ENCODE results near the gene ZNF554. TPM values are rescaled to one million over a fixed set of nuclear protein-coding genes. Genes with fewer than 3 reads are reported as not detected.

Gene ZNF554
- total RNA-seq, 4 donors from 2014 or later = 2.3 to 9.8 (median 5.6) TPM

GRCh38 chr19:2774953-2775555, 44.6 kb upstream of the ZNF554 start:
- TF ChIP-seq POLR2AphosphoS5 (IDR thresholded peaks at IDR 0.05) = no peak
- TF ChIP-seq POLR2A (IDR thresholded peaks at IDR 0.05) = no peak
- no peak for TF ChIP-seq CTCF (IDR thresholded peaks at IDR 0.05)
- no peak for TF ChIP-seq EP300 (IDR thresholded peaks at IDR 0.05)
- peaks cover 23% of the 10 kb centered on the region for H3K4me1 ChIP-seq
- H3K4me3 ChIP-seq = peak overlapping the region; percentile 27
- no peaks in the 10 kb centered on the region for H3K9me3 ChIP-seq
- peaks cover 15% of the 10 kb centered on the region for H3K36me3 ChIP-seq
- H3K27me3 ChIP-seq = no peaks in the 10 kb centered on the region
- no peak for DNase-seq (ENCODE audit: low spot score in 2 of 2)
- peak overlapping the region; percentile 71 for H3K27ac ChIP-seq
- 76% methylated on average over 7 of the region's 24 CpGs for whole genome bisulfite sequencing

- Histone ChIP-seq H3K4me3 (peak overlapping the region; percentile 27), H3K36me3 (peaks cover 15% of the 10 kb centered on the region), H3K9me3 (no peaks in the 10 kb centered on the region), H3K4me1 (peaks cover 24% of the 10 kb centered on the region), H3K27ac (peak overlapping the region; percentile 71), H3K27me3 (no peaks in the 10 kb centered on the region)
- 64% methylated on average over 29 of the region's 29 CpGs for WGBS
- TF ChIP-seq EP300 (IDR thresholded peaks at IDR 0.05) (no peak), POLR2AphosphoS5 (IDR thresholded peaks at IDR 0.05) (no peak), CTCF (IDR thresholded peaks at IDR 0.05) (no peak), POLR2A (IDR thresholded peaks at IDR 0.05) (no peak)
- DNase-seq (ENCODE audit: low spot score in 2 of 2) = no peak
Observed at GRCh38 chr19:2775556-2776430, 43.9 kb upstream of the ZNF554 start.

GRCh38 chr19:2777952-2778683, 41.5 kb upstream of the ZNF554 start:
- no peak for DNase-seq (ENCODE audit: low spot score in 2 of 2)
- Histone ChIP-seq H3K36me3 (peaks cover 11% of the 10 kb centered on the region), H3K4me1 (peaks cover 42% of the 10 kb centered on the region), H3K27me3 (no peaks in the 10 kb centered on the region), H3K27ac (no peak overlapping the region), H3K9me3 (no peaks in the 10 kb centered on the region), H3K4me3 (no peak overlapping the region)
- TF ChIP-seq POLR2AphosphoS5 (IDR thresholded peaks at IDR 0.05) (no peak), EP300 (IDR thresholded peaks at IDR 0.05) (no peak), POLR2A (IDR thresholded peaks at IDR 0.05) (no peak), CTCF (IDR thresholded peaks at IDR 0.05) (no peak)
- WGBS = 85% methylated on average over 16 of the region's 19 CpGs

- no peak for TF ChIP-seq POLR2AphosphoS5 (IDR thresholded peaks at IDR 0.05)
- TF ChIP-seq POLR2A (IDR thresholded peaks at IDR 0.05) = no peak
- no peak for TF ChIP-seq EP300 (IDR thresholded peaks at IDR 0.05)
- TF ChIP-seq CTCF (IDR thresholded peaks at IDR 0.05) = no peak
- H3K27me3 ChIP-seq = no peaks in the 10 kb centered on the region
- no peaks in the 10 kb centered on the region for H3K9me3 ChIP-seq
- H3K36me3 ChIP-seq = peaks cover 11% of the 10 kb centered on the region
- no peak overlapping the region for H3K27ac ChIP-seq
- 77% methylated on average over 12 of the region's 14 CpGs for WGBS
- H3K4me1 ChIP-seq = peaks cover 52% of the 10 kb centered on the region
- H3K4me3 ChIP-seq = no peak overlapping the region
- DNase-seq (ENCODE audit: low spot score in 2 of 2) = no peak
Observed at GRCh38 chr19:2779121-2779740, 40.4 kb upstream of the ZNF554 start.

Measured in suprapubic skin (tissue), 4 donors.